ENCODE measurements around the gene DSCAML1. TPM values are rescaled to one million over a fixed set of nuclear protein-coding genes. Genes with fewer than 3 reads are reported as not detected.

DSCAML1 gene
- total and polyA plus RNA-seq, 2 of the 8 experiments (the other 6 are each of a cell fraction or from before 2014, with no cell fraction given): 0.19 to 0.24 TPM

DNA sequence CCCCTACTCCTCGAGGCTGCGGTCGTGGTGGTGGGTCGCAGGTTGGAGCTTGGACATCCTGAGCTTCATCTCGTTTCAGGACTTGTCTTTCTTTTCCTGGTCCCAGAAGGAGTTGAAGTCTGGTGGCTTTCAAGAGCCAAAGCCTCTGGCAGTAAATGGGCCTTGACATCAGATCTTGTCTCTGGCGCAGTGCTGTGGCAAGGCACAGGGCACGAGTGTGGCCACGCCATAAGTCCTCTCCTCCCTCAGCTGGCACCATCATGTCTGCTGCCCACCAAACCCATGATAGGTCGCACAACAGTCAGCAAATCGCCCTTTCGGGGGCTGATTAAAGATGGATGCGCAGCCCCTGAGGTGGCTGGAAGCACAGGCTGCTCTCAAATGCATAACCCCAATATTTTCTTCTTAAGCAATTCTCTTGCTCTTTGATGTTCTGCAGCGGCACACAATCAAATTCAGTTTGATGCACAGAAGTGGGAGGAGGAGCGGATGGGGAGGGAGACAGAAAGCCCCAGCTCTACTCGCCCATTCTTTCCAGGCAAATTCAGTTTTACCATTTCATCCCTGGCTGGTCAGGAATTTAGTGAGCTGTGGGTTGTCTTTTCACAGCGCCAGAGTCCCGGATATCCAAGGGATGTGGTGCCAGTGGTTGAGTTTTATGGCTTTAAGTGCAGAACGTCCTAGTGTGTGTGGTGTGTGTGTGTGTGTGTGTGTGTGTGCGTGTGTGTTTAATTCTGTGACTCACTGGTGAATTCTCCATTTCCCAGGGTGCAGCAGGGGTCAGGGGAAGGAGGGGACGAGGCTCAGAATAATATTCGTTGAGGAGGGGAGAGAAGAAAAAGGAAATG lies 162.0 kb downstream of the DSCAML1 start:
- Histone ChIP-seq H3K4me3 (ENCODE audit: extremely low read depth in 1 of 4, insufficient read depth in 2 of 4, low read depth in 3 of 4, low read length in 4 of 4) (no peak overlapping the region), H3K23ac (ENCODE audit: insufficient read length) (no peak overlapping the region), H3K18ac (ENCODE audit: extremely low read depth, low read length) (no peak overlapping the region), H3K23me2 (ENCODE audit: low read depth, low read length) (peaks cover 3% of the 10 kb centered on the region; the same call in 1 of the 2 replicates), H3K4ac (replicated peaks; ENCODE audit: insufficient read length, low read depth, low read length) (no peak overlapping the region), H3K9ac (replicated peaks in 1 of 4; ENCODE audit: extremely low read depth in 1 of 4, low read depth in 3 of 4, low read length in 3 of 4) (no peak overlapping the region), H2BK12ac (ENCODE audit: low read depth, low read length) (no peak overlapping the region), H3K27me3 (replicated peaks in 1 of 4; ENCODE audit: control insufficient read depth in 3 of 4, extremely low read depth in 1 of 4, insufficient read depth in 3 of 4, low read length in 3 of 4) (no peaks in the 10 kb centered on the region; a peak in 1 of 7 replicates), H2AFZ (ENCODE audit: low read length) (no peak overlapping the region), H3K36me3 (ENCODE audit: control insufficient read depth in 2 of 4, insufficient read depth in 4 of 4, low read length in 3 of 4) (no peaks in the 10 kb centered on the region), H3K14ac (ENCODE audit: insufficient read length) (no peak overlapping the region), H3K56ac (replicated peaks; ENCODE audit: insufficient read length, low read depth, low read length) (no peak overlapping the region), H2BK20ac (ENCODE audit: low read length) (no peak overlapping the region), H3K27ac (ENCODE audit: low read depth, low read length) (no peak overlapping the region), H3K9me3 (ENCODE audit: insufficient read depth in 2 of 2, low read depth in 1 of 2, low read length in 1 of 2) (no peaks in the 10 kb centered on the region), H4K5ac (ENCODE audit: insufficient read length, low read depth, low read length) (no peak overlapping the region), H2AK5ac (ENCODE audit: low read depth, low read length) (no peak overlapping the region), H3K79me1 (ENCODE audit: low read depth, low read length) (no peaks in the 10 kb centered on the region), H4K91ac (replicated peaks; ENCODE audit: insufficient read length, low read length) (no peak overlapping the region), H3K4me1 (replicated peaks in 1 of 4; ENCODE audit: control insufficient read depth in 3 of 4, insufficient read depth in 4 of 4, low read length in 3 of 4) (peaks cover 0 to 3% (median 2%) of the 10 kb centered on the region in 4 experiments; a peak in 4 of 7 replicates), H2BK15ac (ENCODE audit: low read length) (no peak overlapping the region), H2BK120ac (replicated peaks; ENCODE audit: low read depth, low read length) (no peak overlapping the region), H3K79me2 (ENCODE audit: control insufficient read depth in 1 of 2, insufficient read depth in 2 of 2, low read length in 2 of 2) (no peaks in the 10 kb centered on the region), H4K20me1 (replicated peaks in 1 of 2; ENCODE audit: control insufficient read depth in 1 of 2, insufficient read depth in 2 of 2, low read length in 2 of 2) (no peaks in the 10 kb centered on the region), H2BK5ac (ENCODE audit: low read depth, low read length) (no peak overlapping the region), H3K4me2 (ENCODE audit: insufficient read depth in 1 of 2, low read depth in 2 of 2, low read length in 2 of 2) (no peak overlapping the region), H4K8ac (ENCODE audit: extremely low read depth, insufficient read depth, low read length) (no peak overlapping the region)
- POLR2A ChIA-PET (ENCODE audit: partially characterized antibody): no interaction called here
- FAIRE-seq (no peak), DNase-seq (ENCODE audit: low read depth in 1 of 2, low spot score in 2 of 2) (no peak)
- CTCF ChIA-PET (ENCODE audit: partially characterized antibody): interaction anchor here (1.0 to 2.2 kb wide), 4 partner anchors 10 to 191 kb away, joined by 3 to 12 read pairs (median 3); no protein-coding TSS in a partner anchor
- no peak for TF ChIP-seq TEAD4 (IDR thresholded peaks at IDR 0.05; ENCODE audit: low read depth, low read length)
- no peak for TF ChIP-seq SAP30 (IDR thresholded peaks at IDR 0.05; ENCODE audit: insufficient read depth, insufficient replicate concordance, low read length)
- no peak for TF ChIP-seq EZH2 (IDR thresholded peaks at IDR 0.05; ENCODE audit: low read depth, low read length, severe bottlenecking)
- no peak for TF ChIP-seq NRF1 (IDR thresholded peaks at IDR 0.05; ENCODE audit: low read depth, low read length)
- no peak for TF ChIP-seq JUND (IDR thresholded peaks at IDR 0.05; ENCODE audit: low read length)
- TF ChIP-seq TAF1 (IDR thresholded peaks at IDR 0.05; ENCODE audit: low read depth, low read length): no peak
- TF ChIP-seq RXRA (IDR thresholded peaks at IDR 0.05; ENCODE audit: insufficient read depth, low read depth, low read length): no peak
- TF ChIP-seq BCL11A (IDR thresholded peaks at IDR 0.05; ENCODE audit: low read depth in 2 of 2, low read length in 2 of 2): no peak
- no peak for TF ChIP-seq EGR1 (IDR thresholded peaks at IDR 0.05; ENCODE audit: borderline replicate concordance, low read depth, low read length)
- no peak for TF ChIP-seq SIN3A (conservative IDR thresholded peaks at IDR 0.05 in 1 of 2, IDR thresholded peaks at IDR 0.05 in 1 of 2; ENCODE audit: low read depth in 1 of 2, low read length in 2 of 2)
- TF ChIP-seq KDM4A (IDR thresholded peaks at IDR 0.05; ENCODE audit: low read depth, low read length, severe bottlenecking): no peak
- TF ChIP-seq SIX5 (IDR thresholded peaks at IDR 0.05; ENCODE audit: low read depth, low read length): no peak
- TF ChIP-seq TCF12 (IDR thresholded peaks at IDR 0.05; ENCODE audit: low read depth, low read length): no peak
- WGBS, 2 experiments (ENCODE audit: extremely low coverage in 1 of 2, insufficient coverage in 1 of 2, insufficient read length in 1 of 2, insufficient replicate concordance in 2 of 2, low coverage in 1 of 2, low lambda C conversion rate in 2 of 2, missing lambda C conversion rate in 1 of 2): 89 to 100% methylated on average over 1 to 20 of the region's 21 CpGs

All from H1 (cell line).